GM18951 (cell line): Measurements from ENCODE around the gene MCM9.

ENCODE experiments used
- POLR2A ChIP-seq: IDR thresholded peaks from 4 replicates; pipeline ENCODE4 v1.6.1; 2011; ENCODE audit warnings: mild to moderate bottlenecking; ENCODE audit not compliant: insufficient read length, insufficient read depth; ENCODE audit errors: extremely low read depth
- in situ Hi-C: fragments of 300-500 bp; cut with MboI; formaldehyde crosslinking; loops from one replicate; pipeline ENCODE4 v1.12.0; 2022; ENCODE audit warnings: low sequenced_read_pairs, mixed read lengths, inconsistent platforms; ENCODE audit not compliant: unreplicated experiment

The MCM9 gene

DNA sequence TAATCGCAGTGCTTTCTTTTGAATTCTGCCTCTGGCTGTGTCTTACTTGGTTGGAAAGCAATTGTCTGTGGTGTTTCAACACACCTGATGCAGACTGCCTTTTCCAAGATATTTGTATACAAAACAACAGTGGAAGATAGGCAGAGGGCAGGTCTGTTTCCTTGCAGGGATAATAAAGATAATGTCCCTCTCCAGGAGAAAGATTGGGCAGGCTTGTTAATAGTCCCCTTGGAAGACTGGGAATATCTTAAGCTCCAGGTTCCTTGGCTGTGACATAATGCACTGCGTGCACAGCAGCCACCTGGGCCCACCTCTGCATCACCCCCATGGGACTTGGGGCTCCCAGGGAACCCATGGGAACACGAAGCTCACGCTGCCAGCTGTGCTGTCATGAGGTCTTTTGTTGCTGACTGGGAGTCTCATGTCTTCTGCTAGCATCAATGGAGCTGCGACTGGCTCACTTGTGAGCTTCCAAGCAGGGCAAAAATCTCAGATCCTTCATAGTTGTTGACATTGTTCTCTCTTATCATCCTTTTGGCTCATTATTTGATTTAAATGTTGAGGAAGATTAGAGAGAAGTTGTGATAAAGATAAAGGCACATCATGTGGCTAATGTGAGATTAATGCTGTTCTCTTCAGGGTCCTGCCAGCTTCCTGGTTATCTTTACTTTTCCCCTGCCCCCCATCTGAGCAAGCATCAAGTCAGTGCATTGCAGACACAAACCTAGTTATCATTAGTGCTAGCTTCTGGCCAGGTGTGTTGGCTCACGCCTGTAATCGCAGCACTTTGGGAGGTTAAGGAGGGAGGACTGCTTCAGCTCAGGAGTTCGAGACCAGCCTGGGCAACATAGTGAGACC, 148.1 kb downstream of the MCM9 start:
- no peak for TF ChIP-seq POLR2A
- in situ Hi-C loops = loop anchor here (25.0 kb wide), 2 partner anchors 325 to 500 kb away; no protein-coding TSS in a partner anchor

DNA sequence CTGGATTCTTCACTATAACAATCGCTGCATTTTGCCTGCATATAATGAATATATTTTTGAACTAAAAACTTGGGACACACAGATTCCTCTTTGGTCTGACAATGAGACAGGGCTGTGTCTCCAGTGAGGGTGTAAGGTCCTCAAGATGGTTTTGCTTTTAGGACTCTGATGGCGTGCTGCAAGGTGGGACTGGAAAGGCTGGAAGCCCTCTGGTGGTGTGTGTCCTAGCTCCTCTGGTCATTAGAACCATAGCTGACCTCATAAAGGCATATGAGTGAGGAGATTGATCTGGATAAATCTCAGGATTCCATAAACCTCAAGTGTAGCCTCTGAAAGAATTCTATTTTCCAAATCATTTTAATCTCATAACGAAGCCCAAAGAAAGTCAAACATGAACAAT, 149.4 kb downstream of the MCM9 start:
- in situ Hi-C loops = loop anchor here (25.0 kb wide), 2 partner anchors 327 to 498 kb away; no protein-coding TSS in a partner anchor
- TF ChIP-seq POLR2A = no peak

DNA sequence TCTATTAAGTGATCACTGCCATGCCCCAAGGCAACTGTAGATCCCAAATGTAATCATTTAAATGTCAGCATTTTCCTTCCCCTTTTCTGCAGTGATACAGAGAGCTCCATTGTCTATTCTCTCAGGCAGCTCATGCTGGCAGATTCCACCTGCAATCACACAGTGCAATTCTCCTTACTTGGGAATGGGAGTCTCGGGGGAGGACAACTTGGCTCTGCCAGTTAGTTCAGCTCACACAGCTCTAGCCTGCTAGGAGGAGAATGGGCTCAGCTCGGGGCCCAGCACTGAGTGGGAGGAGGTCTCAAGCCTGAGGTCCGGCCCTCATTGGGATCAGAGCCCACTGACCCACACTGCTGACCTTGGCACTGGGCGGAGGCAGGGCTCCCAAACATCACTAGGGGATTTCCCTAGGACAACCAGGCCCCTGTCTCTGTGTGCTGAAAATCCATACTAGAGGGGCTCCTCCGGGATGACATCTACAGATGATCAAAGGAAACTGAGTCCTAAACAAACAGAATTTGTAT, 150.3 kb downstream of the MCM9 start:
- in situ Hi-C loops = loop anchor here (25.0 kb wide), 2 partner anchors 328 to 497 kb away; no protein-coding TSS in a partner anchor
- no peak for TF ChIP-seq POLR2A

DNA sequence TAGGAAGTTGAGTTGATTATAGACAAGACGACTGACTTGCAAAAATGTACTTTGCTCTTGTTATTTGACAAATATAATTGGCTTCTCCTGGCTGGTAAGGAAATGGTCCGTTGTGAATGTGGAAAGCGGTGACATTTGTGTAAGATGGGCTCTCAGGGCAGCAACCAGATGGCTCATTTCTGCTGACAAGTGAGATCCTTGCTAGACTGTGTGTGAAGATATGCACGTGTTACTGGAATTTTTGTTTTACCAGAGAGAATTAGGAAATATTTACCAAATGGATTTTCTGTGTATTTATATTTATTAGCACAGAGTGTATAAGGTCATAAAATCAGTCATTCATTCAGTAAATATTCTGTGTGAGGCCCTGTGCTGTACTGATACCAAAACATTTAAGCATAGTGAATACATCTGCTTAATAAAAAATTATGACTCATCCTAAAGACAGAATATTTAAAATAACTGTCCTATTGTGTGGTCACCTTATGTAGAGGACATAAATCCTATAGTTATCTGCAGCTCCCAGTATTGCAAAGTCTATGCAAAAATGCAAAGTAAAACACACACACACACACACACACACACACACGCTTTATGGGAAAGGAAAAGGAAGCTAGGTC, 150.9 kb downstream of the MCM9 start:
- in situ Hi-C loops = loop anchor here (25.0 kb wide), 2 partner anchors 328 to 497 kb away; no protein-coding TSS in a partner anchor
- TF ChIP-seq POLR2A = no peak

DNA sequence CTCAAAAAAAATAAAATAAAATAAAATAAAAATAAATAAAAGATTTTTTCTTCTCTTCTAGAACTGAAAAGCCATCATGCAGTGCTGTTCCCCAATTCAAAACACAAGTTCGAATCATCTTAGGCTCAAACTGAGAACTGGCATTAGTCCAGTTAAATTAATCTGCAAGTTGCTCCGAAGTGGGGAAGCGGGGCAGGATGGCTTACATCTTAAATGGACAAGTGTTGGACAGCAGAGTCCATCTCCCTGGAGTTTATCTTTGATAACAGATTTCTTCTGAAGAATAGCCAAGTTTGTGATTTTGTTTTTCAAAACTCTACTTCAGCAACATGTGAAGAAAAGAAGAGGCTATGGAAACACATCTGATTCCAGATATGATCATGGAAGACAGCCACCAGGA, 152.3 kb downstream of the MCM9 start:
- in situ Hi-C loops = loop anchor here (25.0 kb wide), 2 partner anchors 330 to 495 kb away; no protein-coding TSS in a partner anchor
- TF ChIP-seq POLR2A = no peak

DNA sequence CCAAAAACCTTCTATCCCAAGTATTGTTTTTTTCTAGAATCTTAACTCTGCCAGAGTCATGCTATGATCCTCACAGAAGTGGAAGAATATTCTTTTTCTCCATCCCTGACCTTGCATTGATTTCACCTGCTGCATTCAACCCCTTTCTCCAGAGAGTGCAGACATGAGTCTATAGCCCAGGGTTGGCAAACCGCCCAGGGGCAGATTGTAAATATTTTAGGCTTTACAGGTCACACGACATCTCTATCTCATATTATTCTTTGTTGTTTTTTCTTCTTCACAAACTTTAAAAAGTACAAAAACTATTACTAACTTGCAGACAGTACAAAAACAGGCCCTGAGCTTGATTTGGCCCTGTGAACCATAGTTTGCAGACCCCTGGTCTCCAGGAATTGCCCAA, 153.1 kb downstream of the MCM9 start:
- no peak for TF ChIP-seq POLR2A
- in situ Hi-C loops = loop anchor here (25.0 kb wide), 2 partner anchors 330 to 495 kb away; no protein-coding TSS in a partner anchor

DNA sequence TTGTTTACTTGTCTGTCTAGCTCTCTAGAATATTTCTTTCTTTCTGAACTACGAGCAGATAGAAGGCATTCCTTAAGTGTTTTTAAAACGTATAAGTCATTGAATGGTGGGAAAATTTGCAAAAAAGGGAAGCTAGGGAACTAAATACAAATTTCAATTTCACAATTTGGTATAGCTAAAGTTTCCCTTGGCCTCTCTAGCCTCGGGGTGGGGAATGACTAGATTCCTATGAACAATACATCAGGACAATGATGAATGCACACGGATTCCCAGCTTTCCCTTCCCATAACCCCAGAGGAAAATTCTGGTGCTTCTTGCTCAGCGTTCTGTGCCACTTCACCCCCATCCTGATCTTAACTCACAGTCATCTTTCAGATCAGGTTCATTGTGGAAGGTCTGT, 154.3 kb downstream of the MCM9 start:
- TF ChIP-seq POLR2A = no peak
- in situ Hi-C loops = loop anchor here (25.0 kb wide), 2 partner anchors 332 to 493 kb away; no protein-coding TSS in a partner anchor

DNA sequence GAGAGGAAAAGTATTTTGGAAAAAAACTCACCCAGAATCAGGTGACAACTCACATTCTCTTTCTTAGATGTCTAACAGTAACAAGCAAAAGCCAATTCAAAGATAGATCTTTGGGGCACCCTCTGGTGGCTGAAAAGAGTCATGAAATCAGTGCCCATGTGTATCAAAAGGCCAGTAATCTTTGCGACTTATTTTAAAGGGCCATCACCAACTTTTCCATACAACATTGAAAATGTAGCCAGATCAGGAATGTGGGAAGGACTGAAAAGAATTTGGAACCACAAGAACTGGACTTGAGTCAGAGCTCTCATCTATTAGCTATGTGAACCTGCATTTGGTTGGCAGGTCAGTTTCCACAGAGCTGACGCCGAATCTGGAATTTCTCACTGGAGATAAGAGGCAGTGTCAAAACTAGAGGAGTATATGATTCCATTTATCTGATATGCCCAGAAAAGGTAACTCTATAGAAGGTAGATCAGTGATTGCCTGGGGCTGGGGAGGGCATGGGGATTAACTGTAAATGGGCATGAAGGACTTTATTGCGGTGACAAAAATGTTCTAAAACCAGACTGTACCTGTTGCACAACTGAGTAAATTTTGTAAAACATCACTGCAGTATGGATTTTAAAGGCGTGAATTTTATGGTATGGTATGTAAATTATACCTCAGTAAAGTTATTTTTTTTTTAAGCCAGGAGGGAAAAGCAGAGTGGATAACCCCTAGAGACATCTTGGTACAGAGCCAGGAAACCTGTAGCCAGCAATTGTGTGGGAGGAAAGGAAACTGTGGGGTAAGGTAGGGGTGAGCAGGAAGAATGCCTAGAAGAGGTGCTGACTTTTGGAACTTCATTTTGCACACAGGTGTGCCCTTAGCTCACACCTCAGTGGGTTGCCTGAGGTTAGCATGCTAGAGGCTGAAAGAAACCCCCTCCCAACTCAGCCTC, 158.1 kb downstream of the MCM9 start:
- in situ Hi-C loops = loop anchor here (25.0 kb wide), 2 partner anchors 335 to 490 kb away; no protein-coding TSS in a partner anchor
- TF ChIP-seq POLR2A = no peak

DNA sequence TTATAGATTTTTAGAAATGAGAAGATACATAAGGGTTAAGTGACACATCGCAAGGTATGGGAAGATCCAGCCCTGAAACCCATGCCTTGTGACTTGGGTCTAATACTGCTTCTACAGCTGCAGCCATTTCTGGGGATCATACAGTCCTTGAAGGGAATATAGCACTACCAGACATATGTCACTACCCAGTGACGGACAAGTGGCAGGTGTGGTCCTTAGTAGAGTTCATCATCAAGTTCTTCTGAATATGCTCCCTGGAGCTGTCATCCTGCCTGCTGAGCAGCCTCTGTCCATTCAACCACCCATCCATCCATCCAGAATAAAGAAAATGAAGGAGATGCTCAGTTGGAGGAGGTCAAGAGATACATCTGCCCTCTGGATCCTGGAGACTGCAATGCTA, 159.6 kb downstream of the MCM9 start:
- no peak for TF ChIP-seq POLR2A
- in situ Hi-C loops = loop anchor here (25.0 kb wide), 2 partner anchors 337 to 488 kb away; no protein-coding TSS in a partner anchor

DNA sequence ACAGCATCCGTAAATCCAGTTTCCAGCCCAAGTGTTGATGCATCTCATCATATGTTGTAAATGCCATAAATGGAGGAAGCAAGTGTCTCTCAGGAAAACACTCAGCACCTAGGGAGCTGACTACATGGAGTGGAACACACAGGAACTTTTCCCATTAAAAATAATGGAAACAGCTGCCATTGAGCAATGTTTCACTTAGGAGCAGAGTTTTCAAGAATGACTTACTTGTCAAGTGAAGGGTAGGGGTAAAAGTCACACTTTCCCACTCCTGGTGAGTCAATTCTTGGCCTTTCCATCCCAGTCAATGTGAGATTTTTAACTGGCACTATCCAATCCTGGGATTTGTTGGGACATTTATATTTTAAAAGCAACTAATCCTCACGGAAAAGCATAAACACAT, 160.4 kb downstream of the MCM9 start:
- no peak for TF ChIP-seq POLR2A
- in situ Hi-C loops = no loop called here

DNA sequence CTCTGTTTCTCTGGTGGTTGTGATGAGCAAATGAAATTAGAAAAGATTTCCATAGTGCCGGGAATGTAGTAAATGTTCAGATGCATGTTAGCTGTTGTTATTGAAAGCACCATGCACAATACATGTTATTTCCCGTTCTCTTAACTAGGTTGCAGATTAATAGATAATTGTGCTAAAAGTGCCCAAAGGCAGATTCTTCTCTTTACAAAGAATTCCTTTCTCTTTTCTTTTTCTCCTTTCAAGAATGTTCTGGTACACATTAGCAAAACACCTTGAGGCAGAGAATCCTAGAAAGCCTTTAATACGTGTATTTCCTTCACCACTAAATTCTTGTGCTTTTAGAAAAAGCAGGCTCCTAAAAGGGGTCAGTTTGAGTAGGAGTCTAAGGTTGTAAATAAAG, 162.1 kb downstream of the MCM9 start:
- in situ Hi-C loops = no loop called here
- no peak for TF ChIP-seq POLR2A

DNA sequence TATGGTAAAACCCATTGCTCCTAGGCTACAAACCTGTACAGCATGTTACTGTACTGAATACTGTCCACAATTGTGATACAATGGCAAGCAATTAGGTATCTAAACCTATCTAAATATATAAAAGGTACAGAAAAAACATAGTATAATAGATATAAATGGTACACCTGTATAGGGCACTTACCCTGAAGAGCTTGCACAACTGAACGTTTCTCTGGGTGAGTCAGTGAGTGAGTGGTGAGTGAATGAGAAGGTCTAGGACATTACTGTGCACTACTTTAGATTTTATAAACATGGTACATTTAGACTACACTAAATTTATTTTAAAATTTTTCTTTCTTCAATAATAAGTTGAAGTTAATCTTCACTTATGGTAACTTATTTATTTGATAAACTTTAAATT, 163.7 kb downstream of the MCM9 start:
- TF ChIP-seq POLR2A = no peak
- in situ Hi-C loops = no loop called here
